Sigmoid colon (tissue), 7 donors: ENCODE results near the gene FAM151B. TPM values are rescaled to one million over a fixed set of nuclear protein-coding genes. Genes with fewer than 3 reads are reported as not detected.

Experiments
- DNase-seq: peaks from one replicate; pipeline ENCODE4 v3.0.0-alpha.2; 2019
- H3K27ac ChIP-seq, 4 donors: fragments of 200-600 bp; sonication (generic); one replicate each; pipeline ENCODE4 v1.5.1; 2016 to 2019; ENCODE audit warnings: mild to moderate bottlenecking in 1 of 4
- H3K27me3 ChIP-seq, 3 donors: fragments of 200-600 bp; sonication (generic); one replicate each; pipeline ENCODE4 v1.5.1; 2019; ENCODE audit warnings: mild to moderate bottlenecking in 1 of 3
- H3K36me3 ChIP-seq, 4 donors: fragments of 200-600 bp; sonication (generic); one replicate each; pipeline ENCODE4 v1.5.1; 2016 to 2019
- H3K4me1 ChIP-seq, 4 donors: fragments of 200-600 bp; sonication (generic); one replicate each; pipeline ENCODE4 v1.5.1; 2017 to 2019
- H3K4me3 ChIP-seq, 4 donors: fragments of 200-600 bp; sonication (generic); one replicate each; pipeline ENCODE4 v1.5.1; 2017 to 2019; ENCODE audit warnings: mild to moderate bottlenecking in 2 of 4, moderate library complexity in 1 of 4
- H3K9me3 ChIP-seq, 4 donors: fragments of 200-600 bp in 3 of 4; sonication (generic) in 3 of 4; one replicate each; pipeline versions ENCODE4 v1.5.1 to v1.6.1; 2013 to 2019
- EP300 ChIP-seq, 4 donors: sonication (generic); formaldehyde crosslinking; IDR thresholded peaks; one replicate each; pipeline ENCODE4 v1.6.1; 2017; ENCODE audit warnings: antibody characterized with exemption in 4 of 4
- POLR2A ChIP-seq, 2 donors: fragments of 450-650 bp; IDR thresholded peaks; one replicate each; pipeline ENCODE4 v1.6.1; 2016; ENCODE audit warnings: antibody characterized with exemption in 2 of 2, mild to moderate bottlenecking in 2 of 2, moderate library complexity in 2 of 2
- POLR2AphosphoS5 ChIP-seq, 4 donors: sonication (generic); formaldehyde crosslinking; IDR thresholded peaks; one replicate each; pipeline ENCODE4 v1.6.1; 2017; ENCODE audit warnings: antibody characterized with exemption in 4 of 4
- WGBS, 2 donors: extraction: QIAGEN DNeasy Blood & Tissue Kit; methylation state at CpG; one replicate each; pipeline ENCODE4 v1.1.7; 2013; 5-methylcytosine and 5-hydroxymethylcytosine counted together
- intact Hi-C: fragments of 100-400 bp; cut with DNase I; formaldehyde crosslinking; loops from one replicate; pipeline ENCODE4 v1.15.1; 2023
- polyA plus RNA-seq, 3 donors: library from polyadenylated mRNA; stranded (reverse); fragments of 200-250 nt; gene quantifications; one replicate each; pipeline ENCODE4 v1.2.3, GENCODE V29; 2013
- total RNA-seq, 4 donors: library from RNA; depleted of rRNA; stranded (reverse); fragments of >200 nt; gene quantifications; one replicate each; pipeline ENCODE4 v1.1.0, GENCODE V29; 2016
- TF ChIP-seq, protein P1 (sequence below), 4 experiments: fragments of 450-650 bp in 3 of 4; fragments of 200-600 bp in 1 of 4; IDR thresholded peaks; one replicate each; pipeline ENCODE4 v1.5.1; 2016 to 2019; ENCODE audit warnings: antibody characterized with exemption in 4 of 4, mild to moderate bottlenecking in 3 of 4, moderate library complexity in 2 of 4
- donor health status: healthy with polysubstance abuse.
- donor health status: Bipolar disorder and iron deficiency.
- donor health status: healthy.

FAM151B gene
- total and polyA plus RNA-seq, 7 donors = 0.46 to 3.3 (median 1.6) TPM

DNA sequence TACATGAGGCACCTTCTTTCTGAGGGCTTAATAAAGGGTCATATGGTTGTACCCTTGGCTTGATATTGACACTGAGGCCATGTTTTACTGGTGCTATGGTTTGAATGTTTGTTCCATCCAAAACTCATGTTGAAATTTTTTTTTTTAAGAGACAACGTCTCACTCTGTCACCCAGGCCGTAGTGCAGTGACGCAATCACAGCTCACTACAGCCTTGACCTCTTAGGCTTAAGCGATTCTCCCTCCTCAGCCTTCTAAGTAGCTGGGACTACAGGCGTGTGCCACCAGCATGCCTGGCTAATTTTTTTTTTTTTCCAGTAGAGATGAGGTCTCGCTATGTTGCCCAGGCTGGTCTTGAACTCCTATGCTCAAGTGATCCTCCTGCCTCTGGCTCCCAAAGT lies 20.9 kb downstream of the FAM151B start:
- no peak for DNase-seq
- H3K27me3 ChIP-seq = no peaks in the 10 kb centered on the region
- no peak for TF ChIP-seq POLR2A (IDR thresholded peaks at IDR 0.05)
- no peaks in the 10 kb centered on the region for H3K9me3 ChIP-seq
- intact Hi-C loops = no loop called here
- H3K4me3 ChIP-seq = no peak overlapping the region
- H3K27ac ChIP-seq = no peak overlapping the region
- H3K4me1 ChIP-seq = no peaks in the 10 kb centered on the region
- 93 to 97% methylated on average over 6 of the region's 6 CpGs for WGBS, 2 donors
- peaks cover 0 to 5% (median 0%) of the 10 kb centered on the region in 4 donors for H3K36me3 ChIP-seq

DNA sequence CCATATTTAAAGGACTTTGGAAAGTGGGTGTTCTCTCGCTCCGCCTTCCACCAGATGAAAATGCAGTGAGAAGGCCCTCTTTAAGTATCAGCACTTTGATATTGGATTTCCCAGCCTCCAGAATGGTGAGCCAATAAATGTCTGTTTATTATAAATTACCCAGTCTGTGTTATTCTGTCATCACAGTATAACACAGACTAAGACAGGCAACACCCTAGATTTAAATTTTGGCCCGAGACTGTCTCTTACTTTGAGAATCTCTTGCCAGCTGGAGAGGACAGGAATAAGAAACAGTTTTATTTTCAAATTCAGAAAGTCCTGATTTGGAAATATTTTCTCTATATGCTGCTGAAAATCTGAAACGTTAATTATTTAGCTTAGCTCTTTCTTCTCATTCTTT lies 21.5 kb downstream of the FAM151B start:
- TF ChIP-seq POLR2AphosphoS5 (IDR thresholded peaks at IDR 0.05) = no peak
- TF ChIP-seq, protein P1, sequence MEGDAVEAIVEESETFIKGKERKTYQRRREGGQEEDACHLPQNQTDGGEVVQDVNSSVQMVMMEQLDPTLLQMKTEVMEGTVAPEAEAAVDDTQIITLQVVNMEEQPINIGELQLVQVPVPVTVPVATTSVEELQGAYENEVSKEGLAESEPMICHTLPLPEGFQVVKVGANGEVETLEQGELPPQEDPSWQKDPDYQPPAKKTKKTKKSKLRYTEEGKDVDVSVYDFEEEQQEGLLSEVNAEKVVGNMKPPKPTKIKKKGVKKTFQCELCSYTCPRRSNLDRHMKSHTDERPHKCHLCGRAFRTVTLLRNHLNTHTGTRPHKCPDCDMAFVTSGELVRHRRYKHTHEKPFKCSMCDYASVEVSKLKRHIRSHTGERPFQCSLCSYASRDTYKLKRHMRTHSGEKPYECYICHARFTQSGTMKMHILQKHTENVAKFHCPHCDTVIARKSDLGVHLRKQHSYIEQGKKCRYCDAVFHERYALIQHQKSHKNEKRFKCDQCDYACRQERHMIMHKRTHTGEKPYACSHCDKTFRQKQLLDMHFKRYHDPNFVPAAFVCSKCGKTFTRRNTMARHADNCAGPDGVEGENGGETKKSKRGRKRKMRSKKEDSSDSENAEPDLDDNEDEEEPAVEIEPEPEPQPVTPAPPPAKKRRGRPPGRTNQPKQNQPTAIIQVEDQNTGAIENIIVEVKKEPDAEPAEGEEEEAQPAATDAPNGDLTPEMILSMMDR (IDR thresholded peaks at IDR 0.05) = no peak
- no peak for TF ChIP-seq EP300 (IDR thresholded peaks at IDR 0.05)
- TF ChIP-seq POLR2A (IDR thresholded peaks at IDR 0.05) = no peak
- 85 to 89% methylated on average over 4 of the region's 4 CpGs for WGBS, 2 donors
- intact Hi-C loops = no loop called here
- no peak overlapping the region for H3K27ac ChIP-seq
- H3K27me3 ChIP-seq = no peaks in the 10 kb centered on the region
- no peak for DNase-seq
- no peaks in the 10 kb centered on the region for H3K9me3 ChIP-seq
- H3K4me3 ChIP-seq = no peak overlapping the region
- peaks cover 0 to 8% (median 0%) of the 10 kb centered on the region in 4 donors for H3K36me3 ChIP-seq
- no peaks in the 10 kb centered on the region for H3K4me1 ChIP-seq

DNA sequence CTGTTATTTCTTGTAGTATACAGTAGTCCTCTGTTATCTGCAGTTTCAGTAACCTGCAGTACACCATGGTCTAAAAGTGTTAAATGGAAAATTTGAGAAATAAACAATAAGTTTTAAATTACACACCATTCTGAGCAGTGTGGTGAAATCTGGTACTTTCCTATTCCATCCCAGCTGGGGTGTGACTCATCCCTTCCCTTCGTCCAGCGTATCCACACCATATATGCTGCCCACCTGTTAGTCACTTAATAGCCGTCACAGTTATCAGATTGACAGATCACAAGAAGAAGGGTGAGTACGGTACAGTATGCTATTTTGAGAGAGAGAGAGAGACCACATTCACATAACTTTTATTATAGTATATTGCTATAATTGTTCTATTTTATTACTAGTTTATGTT lies 28.9 kb downstream of the FAM151B start:
- Histone ChIP-seq H3K4me1 (no peaks in the 10 kb centered on the region), H3K27ac (no peak overlapping the region), H3K36me3 (peaks cover 0 to 12% (median 0%) of the 10 kb centered on the region in 4 donors), H3K27me3 (no peaks in the 10 kb centered on the region), H3K9me3 (no peaks in the 10 kb centered on the region), H3K4me3 (no peak overlapping the region)
- WGBS, 2 donors = 74 to 80% methylated on average over 4 of the region's 4 CpGs
- no peak for TF ChIP-seq EP300 (IDR thresholded peaks at IDR 0.05)
- no peak for TF ChIP-seq POLR2AphosphoS5 (IDR thresholded peaks at IDR 0.05)
- TF ChIP-seq, protein P1 (IDR thresholded peaks at IDR 0.05) = no peak
- no peak for TF ChIP-seq POLR2A (IDR thresholded peaks at IDR 0.05)
- DNase-seq = no peak
- intact Hi-C loops = no loop called here

DNA sequence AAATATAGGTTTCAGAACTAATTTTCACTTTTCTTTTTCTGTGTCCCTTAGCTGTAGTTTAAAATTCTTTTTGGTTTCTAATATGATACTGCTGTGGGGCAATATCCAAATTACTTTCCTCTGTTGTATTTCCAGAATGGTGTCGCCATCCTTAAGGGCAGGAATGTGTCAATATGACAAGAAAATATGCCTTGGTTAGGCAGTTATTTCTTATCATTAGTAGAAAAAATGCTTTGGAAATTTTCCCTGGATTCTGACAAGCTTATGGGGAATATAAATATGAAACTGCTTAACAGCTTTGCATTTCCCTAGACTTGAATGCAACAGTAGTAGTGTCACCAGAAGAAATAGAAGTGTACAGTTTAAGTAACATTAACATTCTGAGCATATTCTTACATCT lies 52.8 kb downstream of the FAM151B start:
- no peak overlapping the region for H3K27ac ChIP-seq
- H3K27me3 ChIP-seq = no peaks in the 10 kb centered on the region
- H3K4me1 ChIP-seq = no peaks in the 10 kb centered on the region
- TF ChIP-seq POLR2AphosphoS5 (IDR thresholded peaks at IDR 0.05) (no peak), EP300 (IDR thresholded peaks at IDR 0.05) (no peak), POLR2A (IDR thresholded peaks at IDR 0.05) (no peak)
- H3K4me3 ChIP-seq = no peak overlapping the region
- no peaks in the 10 kb centered on the region for H3K36me3 ChIP-seq
- no peaks in the 10 kb centered on the region for H3K9me3 ChIP-seq
- intact Hi-C loops = no loop called here
- DNase-seq = no peak
- WGBS, 2 donors = 91 to 99% methylated on average over 1 of the region's 1 CpG

DNA sequence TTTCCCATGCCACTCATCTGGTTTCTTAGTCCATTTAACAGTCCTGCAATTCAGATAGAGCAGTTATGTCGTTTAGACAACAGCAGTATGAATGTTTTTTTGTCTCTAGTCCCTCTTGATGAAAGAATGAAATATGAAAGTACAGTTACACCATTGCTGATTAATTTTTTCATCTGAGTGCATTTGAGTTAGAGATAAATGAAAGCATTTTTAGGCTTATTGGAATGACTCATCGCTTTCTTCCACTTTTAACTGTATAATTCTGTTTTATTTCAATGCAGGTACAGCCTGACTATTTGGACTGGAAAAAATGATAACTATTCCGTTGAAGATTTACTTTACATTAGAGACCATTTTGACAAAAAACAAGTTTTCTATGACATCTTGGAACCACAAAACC lies 53.5 kb downstream of the FAM151B start:
- Histone ChIP-seq H3K4me3 (no peak overlapping the region), H3K4me1 (no peaks in the 10 kb centered on the region), H3K27me3 (no peaks in the 10 kb centered on the region), H3K36me3 (no peaks in the 10 kb centered on the region), H3K27ac (no peak overlapping the region), H3K9me3 (no peaks in the 10 kb centered on the region)
- no peak for DNase-seq
- TF ChIP-seq, protein P1 (IDR thresholded peaks at IDR 0.05) = no peak
- TF ChIP-seq POLR2A (IDR thresholded peaks at IDR 0.05) = no peak
- TF ChIP-seq EP300 (IDR thresholded peaks at IDR 0.05) = no peak
- no peak for TF ChIP-seq POLR2AphosphoS5 (IDR thresholded peaks at IDR 0.05)
- WGBS, 2 donors = 67 to 75% methylated on average over 3 of the region's 3 CpGs
- intact Hi-C loops = no loop called here

DNA sequence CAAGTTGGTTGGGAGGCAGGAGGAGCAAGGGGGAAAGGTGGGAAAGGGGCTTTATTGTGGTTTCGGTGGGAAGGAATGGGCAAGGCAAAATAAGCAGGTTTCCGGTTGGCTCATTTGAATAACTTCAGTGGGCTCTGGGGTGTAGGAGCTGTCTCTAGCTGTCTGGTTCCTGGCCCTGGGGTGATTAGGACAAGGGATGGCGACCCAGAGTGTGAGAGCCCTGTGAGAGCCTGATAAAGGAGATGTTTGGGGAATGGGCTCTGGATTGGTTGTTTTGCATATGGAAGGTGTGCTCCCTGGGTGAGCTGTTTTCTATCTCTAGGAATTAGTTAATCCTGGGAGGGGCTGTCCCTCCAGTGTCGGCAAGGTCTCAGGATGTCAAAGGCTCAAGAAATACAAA lies 66.7 kb downstream of the FAM151B start:
- TF ChIP-seq EP300 (IDR thresholded peaks at IDR 0.05) (no peak), POLR2A (IDR thresholded peaks at IDR 0.05) (no peak), POLR2AphosphoS5 (IDR thresholded peaks at IDR 0.05) (no peak)
- TF ChIP-seq, protein P1 (IDR thresholded peaks at IDR 0.05) = no peak

More for the DNA sequence above, 66.7 kb downstream of the FAM151B start:
- 69% methylated on average over 4 of the region's 4 CpGs for WGBS, 2 donors
- H3K9me3 ChIP-seq = no peaks in the 10 kb centered on the region
- no peak overlapping the region for H3K4me3 ChIP-seq
- no peaks in the 10 kb centered on the region for H3K4me1 ChIP-seq
- H3K36me3 ChIP-seq = no peaks in the 10 kb centered on the region
- intact Hi-C loops = no loop called here
- no peaks in the 10 kb centered on the region for H3K27me3 ChIP-seq
- H3K27ac ChIP-seq = no peak overlapping the region
- no peak for DNase-seq
